Measurements from ENCODE around the gene RBM28. TPM values are rescaled to one million over a fixed set of nuclear protein-coding genes. Genes with fewer than 3 reads are reported as not detected.
A peak's percentile ranks its signal among the peaks of the same experiment; 100 is the strongest.

The RBM28 gene
- polyA plus RNA-seq, 1 donor from 2014 or later = 9.0 TPM

DNA sequence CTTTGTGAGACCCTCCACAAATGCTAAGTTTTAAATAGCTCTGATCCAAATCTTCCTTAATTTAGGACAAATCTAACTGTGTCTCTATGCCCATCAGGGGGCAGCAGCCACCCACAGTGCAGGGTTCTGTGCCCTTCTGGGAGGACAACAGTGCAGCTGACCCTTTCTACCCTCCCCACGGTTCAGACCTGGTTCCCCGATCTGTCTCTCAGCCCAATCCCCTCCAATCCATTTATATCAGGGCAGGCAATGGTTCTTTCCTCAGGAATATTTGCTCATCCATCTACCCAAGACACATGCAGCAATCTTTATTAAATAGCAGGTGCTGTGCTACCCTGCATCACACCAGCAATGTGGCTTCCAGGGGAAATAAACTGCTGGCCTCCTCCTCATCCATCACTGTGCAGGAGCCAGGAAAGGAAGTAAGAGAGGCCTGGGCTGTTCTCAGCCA lies 4.0 kb upstream of the RBM28 start:
- H3K36me3 Mint-ChIP-seq = peaks cover 2% of the 10 kb centered on the region
- H3K4me3 Mint-ChIP-seq = peak overlapping the region in 1 of 4 donors; percentile 6
- H3K4me1 Mint-ChIP-seq = peaks cover 7 to 10% (median 10%) of the 10 kb centered on the region in 3 donors
- H3K27me3 Mint-ChIP-seq = peaks cover 16% of the 10 kb centered on the region
- H3K9me3 Mint-ChIP-seq = no peaks in the 10 kb centered on the region
- H3K27ac Mint-ChIP-seq = no peak overlapping the region

DNA sequence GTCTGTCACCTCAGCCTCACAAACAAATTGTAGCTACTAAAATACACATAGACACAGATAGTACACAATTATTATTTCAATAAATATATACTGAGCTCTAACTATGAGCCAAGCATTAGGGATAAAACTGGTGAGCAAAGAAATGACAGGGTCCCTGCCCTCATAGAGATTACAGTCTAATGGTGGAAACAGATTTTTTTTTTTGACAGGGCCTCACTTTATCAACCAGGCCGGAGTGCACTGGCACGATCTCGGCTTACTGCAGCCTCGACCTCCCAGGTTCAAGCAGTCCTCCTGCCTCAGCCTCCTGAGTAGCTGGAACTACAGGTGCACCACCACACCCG lies 695 bp upstream of the RBM28 start:
- H3K27me3 Mint-ChIP-seq = peaks cover 12% of the 10 kb centered on the region
- peaks cover 13 to 24% (median 16%) of the 10 kb centered on the region in 3 donors for H3K4me1 Mint-ChIP-seq
- peaks cover 2% of the 10 kb centered on the region for H3K36me3 Mint-ChIP-seq
- peak overlapping the region in 3 of 4 donors; percentile 64 to 96 (median 67) for H3K4me3 Mint-ChIP-seq
- H3K27ac Mint-ChIP-seq = peak overlapping the region in 1 of 3 donors; percentile 90
- no peaks in the 10 kb centered on the region for H3K9me3 Mint-ChIP-seq

DNA sequence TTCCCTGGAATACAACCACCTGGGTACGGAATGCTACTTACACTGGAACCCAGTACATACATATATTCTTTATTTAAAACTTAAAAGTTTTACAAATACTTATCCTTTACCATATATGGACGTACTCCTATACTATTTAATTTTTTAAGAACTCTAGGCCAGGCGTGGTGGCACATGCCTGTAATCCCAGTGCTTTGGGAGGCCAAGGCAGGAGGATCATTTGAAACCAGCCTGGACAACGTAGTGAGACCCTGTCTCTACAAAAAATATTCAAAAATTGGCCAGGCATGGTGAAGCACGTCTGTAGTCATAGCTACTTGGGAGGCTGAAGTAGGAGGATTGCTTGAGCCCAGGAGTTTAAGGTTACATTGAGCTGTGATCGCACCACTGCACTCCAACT lies 2.0 kb downstream of the RBM28 start:
- peaks cover 3% of the 10 kb centered on the region for H3K36me3 Mint-ChIP-seq
- H3K9me3 Mint-ChIP-seq = no peaks in the 10 kb centered on the region
- no peak overlapping the region for H3K27ac Mint-ChIP-seq
- H3K4me3 Mint-ChIP-seq = peak overlapping the region in 2 of 4 donors; percentile 53 to 97
- H3K27me3 Mint-ChIP-seq = no peaks in the 10 kb centered on the region
- peaks cover 13 to 24% (median 14%) of the 10 kb centered on the region in 3 donors for H3K4me1 Mint-ChIP-seq

DNA sequence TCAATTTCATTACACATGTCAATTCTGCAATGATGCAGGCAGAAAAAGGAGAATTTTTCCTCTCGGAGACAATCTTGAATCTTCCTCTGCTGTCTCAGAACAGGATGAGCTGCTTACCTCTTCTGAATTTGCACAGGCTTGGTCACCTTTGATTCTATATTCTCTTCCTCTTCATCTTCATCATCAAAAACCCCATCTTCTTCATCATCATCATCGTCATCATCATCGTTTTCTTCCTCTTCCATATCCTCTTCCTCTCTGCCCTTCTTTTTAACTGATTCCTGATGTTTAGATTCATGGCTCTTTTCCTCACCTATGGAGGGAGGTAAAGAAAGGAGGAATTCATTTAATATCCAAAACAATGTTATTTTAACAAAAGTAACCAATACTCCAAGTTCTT lies 8.0 kb downstream of the RBM28 start:
- Mint-ChIP-seq H3K9me3 (no peaks in the 10 kb centered on the region), H3K36me3 (peaks cover 8% of the 10 kb centered on the region), H3K27me3 (no peaks in the 10 kb centered on the region), H3K4me3 (no peak overlapping the region), H3K4me1 (peaks cover 0 to 2% (median 2%) of the 10 kb centered on the region in 3 donors), H3K27ac (no peak overlapping the region)

DNA sequence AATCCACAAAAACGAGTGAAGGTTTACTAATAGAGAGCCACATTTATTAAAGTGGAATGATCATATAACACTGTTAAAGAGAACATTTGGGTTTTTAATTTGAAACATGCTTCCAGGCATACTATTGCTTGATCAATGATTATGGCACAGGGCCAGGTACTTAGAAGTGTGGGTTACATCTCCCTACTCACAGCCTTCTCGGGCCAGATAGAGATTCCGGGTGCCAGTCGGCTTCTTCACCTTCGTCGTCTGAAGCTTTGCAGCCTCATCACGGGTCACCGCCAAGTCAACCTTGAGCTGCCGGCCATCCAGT lies 19.4 kb downstream of the RBM28 start:
- Mint-ChIP-seq H3K27me3 (no peaks in the 10 kb centered on the region), H3K36me3 (peaks cover 12% of the 10 kb centered on the region), H3K4me3 (no peak overlapping the region), H3K27ac (no peak overlapping the region), H3K9me3 (no peaks in the 10 kb centered on the region), H3K4me1 (no peaks in the 10 kb centered on the region)

DNA sequence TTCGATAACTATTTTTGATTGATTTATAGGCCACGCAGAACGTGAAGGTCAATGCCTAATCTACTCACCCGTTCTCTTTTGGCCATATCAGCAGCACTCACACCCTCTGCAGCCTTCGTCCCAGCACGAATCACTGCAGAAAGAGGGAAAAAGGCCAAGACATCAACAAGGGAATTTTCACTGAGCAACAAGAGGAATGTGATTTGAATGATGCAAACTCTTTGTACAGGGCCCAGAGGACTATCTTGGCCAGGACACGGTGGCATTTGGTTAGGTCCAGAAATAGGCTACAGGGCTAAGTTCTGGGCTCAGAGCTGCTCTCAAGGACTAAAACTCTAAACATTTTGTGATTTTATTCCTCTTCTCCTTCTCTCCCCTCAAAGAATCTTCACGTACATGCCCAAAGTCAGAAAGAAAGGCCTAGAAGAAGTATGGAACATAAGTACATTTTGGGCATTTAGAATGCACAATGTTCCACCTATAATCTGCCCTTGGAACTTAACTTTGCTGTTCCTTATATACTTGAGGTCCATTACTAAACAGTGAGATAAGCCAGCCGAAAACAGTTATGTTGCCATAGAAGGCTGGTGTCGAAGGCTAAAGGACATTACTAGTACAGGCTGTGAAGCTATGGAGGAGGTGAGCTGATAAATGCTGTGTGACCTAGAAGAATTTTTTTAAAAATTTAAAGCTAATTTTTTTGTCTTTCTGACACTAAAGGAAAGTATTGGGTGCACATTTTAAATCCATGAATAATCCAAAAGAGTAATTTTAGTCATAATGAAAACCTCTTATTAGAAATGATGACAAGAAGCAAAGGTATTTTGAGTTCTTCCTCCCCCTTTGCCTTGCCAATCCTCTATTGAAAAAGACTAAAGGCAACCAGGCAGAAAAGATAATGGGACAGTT lies 20.0 kb downstream of the RBM28 start:
- peaks cover 16% of the 10 kb centered on the region for H3K36me3 Mint-ChIP-seq
- H3K27ac Mint-ChIP-seq = no peak overlapping the region
- H3K9me3 Mint-ChIP-seq = no peaks in the 10 kb centered on the region
- H3K27me3 Mint-ChIP-seq = no peaks in the 10 kb centered on the region
- H3K4me3 Mint-ChIP-seq = no peak overlapping the region
- no peaks in the 10 kb centered on the region for H3K4me1 Mint-ChIP-seq

DNA sequence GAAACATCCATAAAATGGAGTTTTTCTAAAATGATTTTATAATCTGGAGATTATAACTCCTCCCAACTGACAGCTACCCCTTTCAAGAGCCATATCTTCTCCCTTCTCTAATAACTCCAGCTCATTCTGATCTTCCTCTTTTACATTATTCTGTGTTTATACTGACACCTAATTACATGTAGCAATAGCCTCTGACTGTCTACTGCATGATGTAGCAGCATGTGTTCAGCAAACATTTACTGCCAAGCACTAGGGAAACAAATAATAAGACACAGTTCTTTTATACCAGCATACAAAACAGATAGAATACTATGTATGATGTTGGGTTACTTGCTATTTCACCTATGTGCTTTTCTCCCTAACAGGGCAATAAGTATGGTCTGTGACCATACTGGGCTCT lies 20.7 kb downstream of the RBM28 start:
- H3K27me3 Mint-ChIP-seq = no peaks in the 10 kb centered on the region
- H3K27ac Mint-ChIP-seq = no peak overlapping the region
- no peaks in the 10 kb centered on the region for H3K9me3 Mint-ChIP-seq
- peaks cover 19% of the 10 kb centered on the region for H3K36me3 Mint-ChIP-seq
- no peak overlapping the region for H3K4me3 Mint-ChIP-seq
- no peaks in the 10 kb centered on the region for H3K4me1 Mint-ChIP-seq

DNA sequence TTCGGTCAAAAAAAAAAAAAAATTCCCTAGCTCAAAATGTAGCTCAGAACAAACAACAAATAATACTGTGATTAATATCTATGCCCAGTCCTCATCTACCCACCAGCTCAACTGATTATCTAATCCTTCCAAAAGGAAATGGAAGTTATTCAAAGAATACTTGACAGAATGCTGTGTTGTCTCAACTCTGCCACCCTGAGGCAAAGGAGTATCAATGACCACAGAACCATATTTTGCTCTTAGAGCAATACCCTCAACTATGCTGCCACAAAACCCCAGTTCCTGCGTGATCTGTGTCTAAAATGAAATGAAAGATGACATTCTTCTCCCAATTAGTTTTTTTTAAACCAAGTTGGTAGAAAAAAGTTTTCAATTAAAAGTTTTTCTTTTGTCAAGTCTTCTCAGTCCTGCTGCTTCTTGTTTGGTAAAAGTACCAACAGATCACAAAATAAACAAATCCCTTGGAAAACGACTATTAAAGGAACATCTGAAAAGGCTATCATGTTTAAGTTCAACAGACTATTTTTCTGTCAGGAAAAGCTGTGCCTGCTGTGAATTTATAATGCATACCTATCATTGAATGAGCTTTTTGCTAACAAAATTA lies 21.6 kb downstream of the RBM28 start:
- Mint-ChIP-seq H3K36me3 (peaks cover 19% of the 10 kb centered on the region), H3K9me3 (no peaks in the 10 kb centered on the region), H3K27me3 (no peaks in the 10 kb centered on the region), H3K4me1 (no peaks in the 10 kb centered on the region), H3K27ac (no peak overlapping the region), H3K4me3 (peak overlapping the region in 1 of 4 donors; percentile 7)

DNA sequence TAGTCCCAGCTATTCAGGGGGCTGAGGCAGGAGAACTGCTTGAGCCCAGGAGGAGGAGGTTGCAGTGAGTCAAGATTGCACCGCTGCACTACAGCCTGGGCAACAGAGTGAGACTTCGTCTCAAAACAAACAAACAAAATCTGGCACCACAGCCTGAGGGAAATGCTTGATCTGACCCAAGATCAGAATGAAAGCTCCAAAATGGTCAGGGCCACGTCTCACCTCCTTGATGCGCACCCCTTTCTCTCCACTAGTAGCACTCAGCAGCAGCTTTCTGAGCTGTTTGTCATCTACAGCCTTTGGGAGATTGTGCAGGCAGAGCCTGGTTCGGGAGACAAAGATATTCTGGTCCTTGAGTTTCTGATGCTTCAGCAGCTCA lies 22.7 kb downstream of the RBM28 start:
- H3K27me3 Mint-ChIP-seq = no peaks in the 10 kb centered on the region
- peaks cover 15% of the 10 kb centered on the region for H3K36me3 Mint-ChIP-seq
- H3K4me3 Mint-ChIP-seq = no peak overlapping the region
- no peaks in the 10 kb centered on the region for H3K4me1 Mint-ChIP-seq
- peak overlapping the region in 1 of 3 donors; percentile 44 for H3K27ac Mint-ChIP-seq
- no peaks in the 10 kb centered on the region for H3K9me3 Mint-ChIP-seq

DNA sequence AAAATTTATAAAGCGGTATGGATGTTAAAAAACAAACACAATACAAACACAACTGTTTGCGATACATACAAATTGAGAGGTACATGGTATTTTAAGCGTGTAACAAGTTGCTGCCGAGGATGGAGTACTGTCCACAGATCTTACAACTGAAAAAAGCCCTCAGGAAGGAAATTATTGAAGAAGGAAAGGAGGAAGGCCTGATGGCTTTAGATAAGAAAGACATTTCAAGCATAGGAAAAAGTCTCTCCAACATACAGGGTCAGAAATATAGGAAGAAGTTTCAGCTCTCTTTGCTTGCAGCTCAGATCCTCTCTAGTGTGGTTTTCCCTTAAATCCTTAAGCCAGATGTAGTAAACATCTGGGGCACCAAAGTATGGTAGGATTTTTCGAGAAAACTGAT lies 25.0 kb downstream of the RBM28 start:
- H3K4me3 Mint-ChIP-seq = no peak overlapping the region
- no peak overlapping the region for H3K27ac Mint-ChIP-seq

DNA sequence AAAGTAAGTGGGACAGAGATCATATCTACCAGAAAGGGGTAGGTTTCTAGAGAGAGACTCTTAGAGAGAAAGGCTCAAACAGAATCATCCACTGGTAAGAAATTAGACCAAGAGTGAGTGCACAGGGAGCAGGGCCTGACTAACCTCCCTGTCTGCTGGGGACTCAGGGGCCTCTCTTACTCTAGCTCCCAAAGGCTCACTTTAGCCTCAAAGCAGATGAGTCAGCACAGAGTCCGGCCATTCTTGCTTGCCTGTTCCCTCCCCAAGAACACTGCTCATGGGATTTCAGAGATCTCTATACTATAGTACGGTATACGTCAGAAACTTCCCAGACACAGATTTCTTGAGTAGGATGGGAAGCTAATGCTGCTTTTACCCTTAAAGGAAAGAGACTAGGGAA lies 32.7 kb downstream of the RBM28 start:
- Mint-ChIP-seq H3K27me3 (no peaks in the 10 kb centered on the region), H3K9me3 (no peaks in the 10 kb centered on the region), H3K4me3 (no peak overlapping the region), H3K36me3 (peaks cover 8% of the 10 kb centered on the region), H3K27ac (no peak overlapping the region), H3K4me1 (no peaks in the 10 kb centered on the region)

More for the DNA sequence above, 25.0 kb downstream of the RBM28 start:
- no peaks in the 10 kb centered on the region for H3K4me1 Mint-ChIP-seq
- H3K36me3 Mint-ChIP-seq = peaks cover 9% of the 10 kb centered on the region
- H3K9me3 Mint-ChIP-seq = no peaks in the 10 kb centered on the region
- H3K27me3 Mint-ChIP-seq = no peaks in the 10 kb centered on the region

DNA sequence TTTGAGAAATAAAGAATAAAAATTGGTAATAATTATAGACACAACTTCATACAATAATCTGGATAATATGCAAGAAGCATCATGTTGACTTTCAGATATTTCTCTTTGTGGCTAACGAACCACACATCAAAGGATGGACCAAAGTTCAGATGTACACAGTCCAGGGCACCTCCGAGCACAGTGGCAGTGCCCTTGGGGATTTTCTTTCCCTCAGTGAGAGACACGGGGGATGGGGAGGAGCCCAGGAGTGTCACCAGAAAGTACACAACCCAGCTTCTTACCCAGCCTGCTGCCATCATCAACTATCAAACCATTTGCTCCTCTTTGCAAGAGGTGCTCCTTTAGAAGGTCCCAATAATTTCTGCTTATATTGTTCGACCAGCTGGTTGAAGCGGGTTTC lies 33.2 kb downstream of the RBM28 start:
- H3K4me3 Mint-ChIP-seq = no peak overlapping the region
- peaks cover 11% of the 10 kb centered on the region for H3K36me3 Mint-ChIP-seq
- H3K27me3 Mint-ChIP-seq = no peaks in the 10 kb centered on the region
- no peak overlapping the region for H3K27ac Mint-ChIP-seq
- no peaks in the 10 kb centered on the region for H3K9me3 Mint-ChIP-seq
- H3K4me1 Mint-ChIP-seq = no peaks in the 10 kb centered on the region

DNA sequence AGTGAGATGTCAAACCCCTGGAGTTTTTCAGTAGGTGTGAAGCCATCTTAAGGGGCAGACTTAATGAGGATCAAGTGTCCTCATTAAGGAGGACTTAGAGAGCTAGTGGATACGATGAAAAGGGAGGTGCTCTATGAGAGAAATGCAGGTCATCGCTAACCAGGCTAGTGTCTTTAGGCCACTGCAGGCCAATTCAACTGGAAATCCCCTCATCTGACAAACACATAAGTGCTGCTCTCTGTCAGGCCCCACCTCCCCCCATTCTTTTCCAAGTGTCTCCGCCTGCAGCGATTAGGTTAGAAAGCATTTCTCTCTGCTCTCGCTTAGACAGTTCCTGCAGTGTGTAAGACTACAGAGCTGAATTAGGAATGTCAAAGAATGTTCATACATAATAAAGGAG lies 33.7 kb downstream of the RBM28 start:
- no peaks in the 10 kb centered on the region for H3K27me3 Mint-ChIP-seq
- H3K27ac Mint-ChIP-seq = no peak overlapping the region
- H3K36me3 Mint-ChIP-seq = peaks cover 16% of the 10 kb centered on the region
- H3K4me3 Mint-ChIP-seq = no peak overlapping the region
- H3K4me1 Mint-ChIP-seq = no peaks in the 10 kb centered on the region
- no peaks in the 10 kb centered on the region for H3K9me3 Mint-ChIP-seq

DNA sequence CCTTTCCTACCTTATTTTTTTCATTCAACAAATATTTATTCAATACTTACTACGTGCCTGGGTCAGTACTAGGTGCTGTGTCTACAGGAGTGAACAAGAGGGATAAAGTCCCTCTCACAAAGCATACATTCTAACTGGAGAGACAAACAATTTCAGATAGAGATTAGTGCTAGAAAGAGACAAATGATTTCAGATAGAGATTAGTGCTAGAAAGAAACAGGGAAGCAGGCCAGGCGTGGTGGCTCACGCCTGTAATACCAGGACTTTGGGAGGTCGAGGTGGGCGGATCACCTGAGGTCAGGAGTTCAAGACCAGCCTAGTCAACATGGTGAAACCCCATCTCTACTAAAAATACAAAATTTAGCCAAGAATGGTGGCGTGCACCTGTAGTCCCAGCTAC lies 34.6 kb downstream of the RBM28 start:
- Mint-ChIP-seq H3K27me3 (no peaks in the 10 kb centered on the region), H3K27ac (peak overlapping the region in 1 of 3 donors; percentile 5), H3K4me3 (no peak overlapping the region), H3K36me3 (peaks cover 16% of the 10 kb centered on the region), H3K9me3 (no peaks in the 10 kb centered on the region), H3K4me1 (no peaks in the 10 kb centered on the region)

DNA sequence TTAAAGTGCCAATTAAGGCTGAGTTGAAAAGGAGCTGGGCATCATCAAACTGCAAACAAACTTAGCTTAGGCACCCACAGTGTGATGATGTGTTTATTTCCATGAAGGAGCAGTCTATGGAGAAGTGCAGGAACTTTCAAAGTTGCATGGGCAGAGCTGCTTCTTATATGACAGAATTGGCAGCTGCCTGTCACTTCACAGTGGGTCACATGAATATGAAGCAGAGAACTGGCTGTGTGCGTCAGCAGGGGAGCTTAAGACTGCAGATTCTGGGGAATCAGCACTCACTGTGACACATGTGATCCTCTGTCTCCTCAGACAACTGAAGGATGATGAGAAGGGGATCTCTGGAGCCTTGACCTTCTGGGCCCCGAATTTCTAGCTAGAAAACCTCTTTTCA lies 36.6 kb downstream of the RBM28 start:
- Mint-ChIP-seq H3K4me3 (no peak overlapping the region), H3K27me3 (no peaks in the 10 kb centered on the region), H3K36me3 (peaks cover 14% of the 10 kb centered on the region), H3K4me1 (no peaks in the 10 kb centered on the region), H3K27ac (no peak overlapping the region), H3K9me3 (no peaks in the 10 kb centered on the region)

DNA sequence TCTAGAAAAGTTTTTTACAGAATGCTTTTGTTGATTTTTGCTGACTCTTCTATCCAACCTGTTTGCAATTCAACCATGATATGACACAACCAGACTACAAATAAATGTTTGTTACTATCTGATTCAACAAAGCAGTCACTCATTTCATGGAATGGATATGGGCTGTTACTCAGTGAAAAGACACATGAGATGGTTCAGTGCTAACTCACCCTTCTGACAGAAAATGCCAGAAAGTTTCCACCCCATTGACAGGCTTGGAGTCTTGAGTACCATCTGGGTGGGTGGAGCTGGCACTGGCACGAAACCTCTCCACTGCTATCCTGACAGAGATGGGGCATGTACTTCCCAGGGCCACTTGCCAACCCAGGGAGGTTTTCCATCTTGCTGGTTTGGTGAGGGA lies 39.5 kb downstream of the RBM28 start:
- no peaks in the 10 kb centered on the region for H3K9me3 Mint-ChIP-seq
- H3K27ac Mint-ChIP-seq = no peak overlapping the region
- H3K4me1 Mint-ChIP-seq = no peaks in the 10 kb centered on the region
- H3K27me3 Mint-ChIP-seq = no peaks in the 10 kb centered on the region
- H3K4me3 Mint-ChIP-seq = no peak overlapping the region
- H3K36me3 Mint-ChIP-seq = peaks cover 14% of the 10 kb centered on the region
